SK-N-SH treated with all-trans-retinoic acid at 6 μM for 48 hours (cell line): ENCODE data around the gene FRAT2.

Experiments used
- ATAC-seq: fragments of 200-7000 bp; cut with Tn5 transposase; 3 replicates; pipeline ENCODE4 v1.9.1; 2020; ENCODE audit warnings: mild to moderate bottlenecking, moderate library complexity
- CSDC2 ChIP-seq: fragments of 250-450 bp; sonication (Bioruptor Pico); IDR thresholded peaks from 2 replicates; pipeline ENCODE4 v1.5.0; 2020; ENCODE audit warnings: mild to moderate bottlenecking, moderate library complexity
- ISL1 ChIP-seq: fragments of 250-450 bp; sonication (Bioruptor Pico); IDR thresholded peaks from 2 replicates; pipeline ENCODE4 v2.1.2; 2022; ENCODE audit warnings: mild to moderate bottlenecking, moderate library complexity
- RARB ChIP-seq: fragments of 250-450 bp; sonication (Bioruptor Pico); IDR thresholded peaks from 2 replicates; pipeline ENCODE4 v1.8.0; 2021; ENCODE audit warnings: mild to moderate bottlenecking, moderate library complexity
- SNAI2 ChIP-seq: fragments of 250-450 bp; sonication (Bioruptor Pico); IDR thresholded peaks from 2 replicates; pipeline ENCODE4 v1.5.0; 2020; ENCODE audit warnings: mild to moderate bottlenecking, moderate library complexity
- TCF4 ChIP-seq: fragments of 250-450 bp; sonication (Bioruptor Pico); IDR thresholded peaks from 2 replicates; pipeline ENCODE4 v1.8.0; 2021; ENCODE audit warnings: mild to moderate bottlenecking, moderate library complexity, borderline replicate concordance
- TOX ChIP-seq: fragments of 250-450 bp; sonication (Bioruptor Pico); IDR thresholded peaks from 2 replicates; pipeline ENCODE4 v1.8.0; 2021; ENCODE audit warnings: mild to moderate bottlenecking, moderate library complexity, borderline replicate concordance
- ZC3H10 ChIP-seq: fragments of 250-450 bp; sonication (Bioruptor Pico); IDR thresholded peaks from 2 replicates; pipeline ENCODE4 v1.5.1; 2021; ENCODE audit warnings: mild to moderate bottlenecking, moderate library complexity
- ZFP3 ChIP-seq: fragments of 250-450 bp; sonication (Bioruptor Pico); IDR thresholded peaks from 2 replicates; pipeline ENCODE4 v1.5.0; 2020; ENCODE audit warnings: mild to moderate bottlenecking, moderate library complexity
- ZNF70 ChIP-seq: fragments of 450-650 bp; formaldehyde crosslinking; IDR thresholded peaks from 2 replicates; pipeline ENCODE4 v1.5.0; 2020; ENCODE audit warnings: mild to moderate bottlenecking, moderate library complexity
- ZNF8 ChIP-seq: fragments of 450-650 bp; formaldehyde crosslinking; IDR thresholded peaks from 2 replicates; pipeline ENCODE4 v1.5.0; 2020; ENCODE audit warnings: mild to moderate bottlenecking, moderate library complexity
- TF ChIP-seq, protein P1 (sequence below): fragments of 250-450 bp; sonication (Bioruptor Pico); IDR thresholded peaks from 2 replicates; pipeline ENCODE4 v1.5.1; 2020; ENCODE audit warnings: low read depth, mild to moderate bottlenecking, moderate library complexity
- TF ChIP-seq, protein P2 (sequence below): fragments of 250-450 bp; sonication (Bioruptor Pico); IDR thresholded peaks from 2 replicates; pipeline ENCODE4 v1.8.0; 2020; ENCODE audit warnings: mild to moderate bottlenecking, moderate library complexity, borderline replicate concordance
- TF ChIP-seq, protein P3 (sequence below): fragments of 250-450 bp; sonication (Bioruptor Pico); IDR thresholded peaks from 2 replicates; pipeline ENCODE4 v1.5.1; 2021; ENCODE audit warnings: mild to moderate bottlenecking, moderate library complexity
- TF ChIP-seq, protein P4 (sequence below): fragments of 250-450 bp; sonication (Bioruptor Pico); IDR thresholded peaks from 2 replicates; pipeline ENCODE4 v1.5.0; 2020; ENCODE audit warnings: mild to moderate bottlenecking, moderate library complexity
- TF ChIP-seq, protein P5 (sequence below): fragments of 250-450 bp; sonication (Bioruptor Pico); IDR thresholded peaks from 2 replicates; pipeline ENCODE4 v1.8.0; 2021; ENCODE audit warnings: low read depth, mild to moderate bottlenecking, moderate library complexity, borderline replicate concordance

Gene FRAT2

DNA sequence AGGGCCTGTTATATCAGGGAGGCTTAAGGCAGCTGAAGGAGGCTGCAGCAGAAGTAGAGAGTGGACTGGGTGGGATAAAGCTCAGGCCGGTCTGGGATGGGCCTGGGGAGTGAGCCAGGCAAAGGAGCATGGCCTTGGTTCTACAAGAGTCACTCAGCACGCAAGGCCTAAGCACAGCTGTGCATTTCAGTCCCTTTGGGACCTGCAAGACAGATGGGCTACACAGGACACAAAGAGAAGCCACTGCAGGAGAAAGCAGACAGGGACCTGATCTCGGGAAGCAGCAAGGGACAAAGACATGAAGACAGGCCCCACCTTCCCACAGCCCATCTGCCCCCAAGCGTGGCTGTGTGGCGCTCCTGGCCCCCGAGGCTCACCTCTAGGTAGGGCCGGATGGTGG lies 37.2 kb upstream of the FRAT2 start:
- ATAC-seq, result no peak
- TF ChIP-seq, protein P1, sequence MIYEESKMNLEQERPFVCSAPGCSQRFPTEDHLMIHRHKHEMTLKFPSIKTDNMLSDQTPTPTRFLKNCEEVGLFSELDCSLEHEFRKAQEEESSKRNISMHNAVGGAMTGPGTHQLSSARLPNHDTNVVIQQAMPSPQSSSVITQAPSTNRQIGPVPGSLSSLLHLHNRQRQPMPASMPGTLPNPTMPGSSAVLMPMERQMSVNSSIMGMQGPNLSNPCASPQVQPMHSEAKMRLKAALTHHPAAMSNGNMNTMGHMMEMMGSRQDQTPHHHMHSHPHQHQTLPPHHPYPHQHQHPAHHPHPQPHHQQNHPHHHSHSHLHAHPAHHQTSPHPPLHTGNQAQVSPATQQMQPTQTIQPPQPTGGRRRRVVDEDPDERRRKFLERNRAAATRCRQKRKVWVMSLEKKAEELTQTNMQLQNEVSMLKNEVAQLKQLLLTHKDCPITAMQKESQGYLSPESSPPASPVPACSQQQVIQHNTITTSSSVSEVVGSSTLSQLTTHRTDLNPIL (CRISPR knock-in tag), result no peak
- TF ChIP-seq SNAI2 (CRISPR knock-in tag), result no peak
- TF ChIP-seq, protein P2, sequence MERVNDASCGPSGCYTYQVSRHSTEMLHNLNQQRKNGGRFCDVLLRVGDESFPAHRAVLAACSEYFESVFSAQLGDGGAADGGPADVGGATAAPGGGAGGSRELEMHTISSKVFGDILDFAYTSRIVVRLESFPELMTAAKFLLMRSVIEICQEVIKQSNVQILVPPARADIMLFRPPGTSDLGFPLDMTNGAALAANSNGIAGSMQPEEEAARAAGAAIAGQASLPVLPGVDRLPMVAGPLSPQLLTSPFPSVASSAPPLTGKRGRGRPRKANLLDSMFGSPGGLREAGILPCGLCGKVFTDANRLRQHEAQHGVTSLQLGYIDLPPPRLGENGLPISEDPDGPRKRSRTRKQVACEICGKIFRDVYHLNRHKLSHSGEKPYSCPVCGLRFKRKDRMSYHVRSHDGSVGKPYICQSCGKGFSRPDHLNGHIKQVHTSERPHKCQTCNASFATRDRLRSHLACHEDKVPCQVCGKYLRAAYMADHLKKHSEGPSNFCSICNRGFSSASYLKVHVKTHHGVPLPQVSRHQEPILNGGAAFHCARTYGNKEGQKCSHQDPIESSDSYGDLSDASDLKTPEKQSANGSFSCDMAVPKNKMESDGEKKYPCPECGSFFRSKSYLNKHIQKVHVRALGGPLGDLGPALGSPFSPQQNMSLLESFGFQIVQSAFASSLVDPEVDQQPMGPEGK, result no peak
- TF ChIP-seq, protein P3, sequence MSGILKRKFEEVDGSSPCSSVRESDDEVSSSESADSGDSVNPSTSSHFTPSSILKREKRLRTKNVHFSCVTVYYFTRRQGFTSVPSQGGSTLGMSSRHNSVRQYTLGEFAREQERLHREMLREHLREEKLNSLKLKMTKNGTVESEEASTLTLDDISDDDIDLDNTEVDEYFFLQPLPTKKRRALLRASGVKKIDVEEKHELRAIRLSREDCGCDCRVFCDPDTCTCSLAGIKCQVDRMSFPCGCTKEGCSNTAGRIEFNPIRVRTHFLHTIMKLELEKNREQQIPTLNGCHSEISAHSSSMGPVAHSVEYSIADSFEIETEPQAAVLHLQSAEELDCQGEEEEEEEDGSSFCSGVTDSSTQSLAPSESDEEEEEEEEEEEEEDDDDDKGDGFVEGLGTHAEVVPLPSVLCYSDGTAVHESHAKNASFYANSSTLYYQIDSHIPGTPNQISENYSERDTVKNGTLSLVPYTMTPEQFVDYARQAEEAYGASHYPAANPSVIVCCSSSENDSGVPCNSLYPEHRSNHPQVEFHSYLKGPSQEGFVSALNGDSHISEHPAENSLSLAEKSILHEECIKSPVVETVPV, result no peak
- TF ChIP-seq, protein P4, sequence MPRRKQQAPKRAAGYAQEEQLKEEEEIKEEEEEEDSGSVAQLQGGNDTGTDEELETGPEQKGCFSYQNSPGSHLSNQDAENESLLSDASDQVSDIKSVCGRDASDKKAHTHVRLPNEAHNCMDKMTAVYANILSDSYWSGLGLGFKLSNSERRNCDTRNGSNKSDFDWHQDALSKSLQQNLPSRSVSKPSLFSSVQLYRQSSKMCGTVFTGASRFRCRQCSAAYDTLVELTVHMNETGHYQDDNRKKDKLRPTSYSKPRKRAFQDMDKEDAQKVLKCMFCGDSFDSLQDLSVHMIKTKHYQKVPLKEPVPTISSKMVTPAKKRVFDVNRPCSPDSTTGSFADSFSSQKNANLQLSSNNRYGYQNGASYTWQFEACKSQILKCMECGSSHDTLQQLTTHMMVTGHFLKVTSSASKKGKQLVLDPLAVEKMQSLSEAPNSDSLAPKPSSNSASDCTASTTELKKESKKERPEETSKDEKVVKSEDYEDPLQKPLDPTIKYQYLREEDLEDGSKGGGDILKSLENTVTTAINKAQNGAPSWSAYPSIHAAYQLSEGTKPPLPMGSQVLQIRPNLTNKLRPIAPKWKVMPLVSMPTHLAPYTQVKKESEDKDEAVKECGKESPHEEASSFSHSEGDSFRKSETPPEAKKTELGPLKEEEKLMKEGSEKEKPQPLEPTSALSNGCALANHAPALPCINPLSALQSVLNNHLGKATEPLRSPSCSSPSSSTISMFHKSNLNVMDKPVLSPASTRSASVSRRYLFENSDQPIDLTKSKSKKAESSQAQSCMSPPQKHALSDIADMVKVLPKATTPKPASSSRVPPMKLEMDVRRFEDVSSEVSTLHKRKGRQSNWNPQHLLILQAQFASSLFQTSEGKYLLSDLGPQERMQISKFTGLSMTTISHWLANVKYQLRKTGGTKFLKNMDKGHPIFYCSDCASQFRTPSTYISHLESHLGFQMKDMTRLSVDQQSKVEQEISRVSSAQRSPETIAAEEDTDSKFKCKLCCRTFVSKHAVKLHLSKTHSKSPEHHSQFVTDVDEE (CRISPR knock-in tag), result no peak
- no peak for TF ChIP-seq CSDC2 (CRISPR knock-in tag)

DNA sequence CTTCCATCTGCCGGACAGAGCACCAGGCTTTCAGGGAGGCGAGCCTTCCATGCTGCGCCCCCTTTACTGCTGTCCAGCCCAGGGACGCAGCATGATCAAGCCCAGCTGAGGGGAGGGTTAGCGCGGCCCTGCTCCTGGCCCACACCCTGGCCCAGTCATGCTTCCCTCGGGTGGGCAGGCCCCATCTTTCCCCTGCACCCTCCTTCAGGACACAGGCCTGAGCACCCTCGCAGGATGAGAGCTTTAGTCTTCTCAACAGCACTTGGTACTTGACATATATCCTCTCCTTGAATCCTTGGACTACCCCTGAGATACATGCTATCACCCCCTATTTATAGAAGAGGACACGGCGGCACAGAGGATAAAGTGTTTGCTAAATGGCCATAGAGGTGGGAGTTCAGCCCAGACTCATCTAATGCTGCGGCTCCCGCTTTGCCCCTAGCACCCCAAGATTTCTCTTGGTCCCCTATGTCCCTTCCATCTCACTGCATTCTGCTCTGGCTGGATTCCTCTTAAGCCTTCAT lies 32.7 kb upstream of the FRAT2 start:
- no peak for TF ChIP-seq ISL1 (CRISPR knock-in tag)
- no peak for TF ChIP-seq TOX (CRISPR knock-in tag)
- no peak for TF ChIP-seq RARB
- TF ChIP-seq, protein P1 (CRISPR knock-in tag), result no peak
- TF ChIP-seq TCF4 (CRISPR knock-in tag), result no peak
- TF ChIP-seq ZC3H10 (CRISPR knock-in tag), result no peak
- TF ChIP-seq, protein P4 (CRISPR knock-in tag), result no peak
- TF ChIP-seq, protein P2, result no peak
- TF ChIP-seq SNAI2 (CRISPR knock-in tag), result no peak
- no peak for ATAC-seq

DNA sequence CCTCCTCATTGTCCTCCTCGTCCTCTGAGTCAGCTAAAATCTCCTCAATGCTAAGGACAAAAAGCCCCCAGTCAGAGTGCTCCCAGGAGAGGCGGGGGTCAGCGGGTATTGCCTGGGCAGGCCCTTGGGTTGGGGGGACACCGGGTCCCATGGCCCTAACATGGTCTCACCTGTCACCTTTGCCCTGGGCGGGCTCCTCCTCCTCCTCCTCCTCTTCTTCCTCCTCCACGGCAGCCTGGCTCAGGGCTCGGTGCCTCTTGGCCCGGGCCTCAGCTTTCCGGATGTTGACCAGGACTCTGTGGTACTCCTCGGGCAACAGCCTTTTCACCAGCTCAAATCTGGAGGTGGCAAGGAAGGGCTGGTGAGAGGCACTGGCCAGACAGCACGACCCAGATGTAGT lies 32.0 kb upstream of the FRAT2 start:
- no peak for ATAC-seq
- TF ChIP-seq, protein P2, result no peak
- TF ChIP-seq, protein P1 (CRISPR knock-in tag), result no peak
- TF ChIP-seq ISL1 (CRISPR knock-in tag), result no peak
- TF ChIP-seq, protein P5, sequence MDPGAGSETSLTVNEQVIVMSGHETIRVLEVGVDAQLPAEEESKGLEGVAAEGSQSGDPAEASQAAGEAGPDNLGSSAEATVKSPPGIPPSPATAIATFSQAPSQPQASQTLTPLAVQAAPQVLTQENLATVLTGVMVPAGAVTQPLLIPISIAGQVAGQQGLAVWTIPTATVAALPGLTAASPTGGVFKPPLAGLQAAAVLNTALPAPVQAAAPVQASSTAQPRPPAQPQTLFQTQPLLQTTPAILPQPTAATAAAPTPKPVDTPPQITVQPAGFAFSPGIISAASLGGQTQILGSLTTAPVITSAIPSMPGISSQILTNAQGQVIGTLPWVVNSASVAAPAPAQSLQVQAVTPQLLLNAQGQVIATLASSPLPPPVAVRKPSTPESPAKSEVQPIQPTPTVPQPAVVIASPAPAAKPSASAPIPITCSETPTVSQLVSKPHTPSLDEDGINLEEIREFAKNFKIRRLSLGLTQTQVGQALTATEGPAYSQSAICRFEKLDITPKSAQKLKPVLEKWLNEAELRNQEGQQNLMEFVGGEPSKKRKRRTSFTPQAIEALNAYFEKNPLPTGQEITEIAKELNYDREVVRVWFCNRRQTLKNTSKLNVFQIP (CRISPR knock-in tag), result no peak
- no peak for TF ChIP-seq ZFP3
- TF ChIP-seq SNAI2 (CRISPR knock-in tag), result no peak
- TF ChIP-seq ZNF70 (CRISPR knock-in tag), result no peak
- no peak for TF ChIP-seq ZNF8 (CRISPR knock-in tag)
- no peak for TF ChIP-seq CSDC2 (CRISPR knock-in tag)
- TF ChIP-seq, all 23 proteins: peak for 0
